ENCODE data around the gene GNAQ.
"Not testable (repeated sequence)": the region's sequence is repeated elsewhere in the genome, so short reads cannot be mapped to it uniquely, and the experiment has no call there.

Gene GNAQ

GRCh38 chr9:77903666-77904285 is 127.8 kb downstream of the GNAQ start:
- DNase-seq (ENCODE audit: low read depth in 2 of 2) = no peak

- no peak for DNase-seq (ENCODE audit: low read depth in 2 of 2)
Observed at GRCh38 chr9:77901771-77902170, 129.8 kb downstream of the GNAQ start.

DNA sequence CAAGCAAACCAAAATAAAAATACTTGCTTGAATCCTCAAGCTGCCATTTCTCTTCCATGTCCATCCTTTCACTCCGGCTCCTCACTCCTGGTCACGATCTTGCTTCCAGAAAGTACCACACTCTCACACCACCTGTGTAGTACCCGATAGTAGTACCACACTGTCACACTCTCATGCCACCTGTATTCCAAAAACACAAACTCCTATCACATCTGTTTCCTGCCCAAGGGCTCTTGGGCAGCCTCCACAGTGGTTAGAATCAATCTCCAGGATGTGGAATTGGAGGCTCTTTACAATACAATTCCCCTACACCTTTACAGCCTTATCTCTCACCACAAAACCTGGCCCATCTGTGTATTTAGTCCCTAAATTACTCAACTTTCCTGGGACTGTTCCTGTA is 130.6 kb downstream of the GNAQ start:
- DNase-seq (ENCODE audit: low read depth in 2 of 2) = no peak

DNA sequence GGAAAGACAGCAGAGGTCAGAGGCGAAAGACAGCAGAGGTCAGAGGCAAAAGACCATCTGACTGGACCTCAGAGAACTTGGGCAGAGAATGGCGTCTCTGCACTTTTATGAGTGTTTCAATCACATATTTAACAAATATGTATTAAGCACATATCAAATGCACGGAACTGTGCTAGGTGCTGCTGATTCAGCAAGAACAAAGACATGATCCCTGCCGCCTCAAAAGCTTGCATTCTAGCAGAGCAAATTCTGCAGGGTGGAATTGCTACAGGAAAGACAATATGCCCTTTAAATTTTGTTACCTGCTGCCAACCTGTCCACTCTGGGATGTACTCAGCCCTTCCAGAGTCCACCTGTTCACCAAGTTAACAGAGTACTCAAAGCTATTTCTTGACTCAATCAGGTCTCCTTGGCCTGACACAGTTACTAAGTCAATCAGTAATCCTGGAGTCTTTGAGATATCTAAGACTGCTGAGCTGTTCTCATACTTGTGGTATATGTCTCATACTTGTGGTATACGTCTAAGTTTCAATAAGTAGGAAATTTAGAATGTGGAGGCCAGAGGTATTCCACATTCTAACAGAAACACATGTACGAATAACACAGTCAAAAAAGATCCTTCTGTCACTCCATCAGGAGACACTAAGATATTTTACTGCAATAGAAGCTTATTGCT is 131.8 kb downstream of the GNAQ start:
- no peak for DNase-seq (ENCODE audit: low read depth in 2 of 2)

- DNase-seq (ENCODE audit: low read depth in 2 of 2) = no peak
Observed at GRCh38 chr9:77898864-77899263, 132.7 kb downstream of the GNAQ start.

DNA sequence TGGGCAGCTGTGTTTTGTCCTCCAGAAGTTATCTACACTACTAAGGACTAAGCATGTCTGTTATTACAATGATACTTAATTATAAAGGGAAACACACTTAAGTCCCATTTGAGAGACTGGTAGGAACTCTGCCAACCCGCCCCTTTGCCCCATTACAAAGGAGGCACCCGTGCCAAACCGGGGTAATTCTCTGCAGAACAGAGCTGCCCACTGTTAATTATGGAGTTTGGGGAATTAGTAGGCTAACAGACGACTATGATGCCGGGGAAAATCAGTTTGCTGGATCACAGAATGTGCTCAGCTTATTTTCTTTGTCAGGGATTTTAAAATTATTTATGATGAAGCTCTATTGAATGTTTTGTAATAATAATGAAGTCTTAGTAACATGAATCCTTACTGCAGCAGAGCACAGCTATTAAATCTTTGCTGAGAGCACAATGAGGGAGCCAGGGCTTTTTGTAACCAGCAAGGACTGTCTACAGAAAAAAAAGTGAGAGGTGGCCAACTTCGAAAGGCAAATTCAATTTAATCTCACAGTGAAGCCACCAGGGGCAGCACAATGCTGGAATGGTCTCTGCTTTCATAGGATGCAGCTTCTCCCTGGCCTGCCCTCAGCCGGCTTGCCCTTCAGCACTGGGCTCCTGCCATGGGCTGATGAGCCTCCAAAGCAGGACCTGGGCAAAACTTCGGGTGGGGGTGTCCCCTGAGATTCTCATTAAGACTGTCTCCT is 134.5 kb downstream of the GNAQ start:
- DNase-seq (ENCODE audit: low read depth in 2 of 2) = no peak

DNA sequence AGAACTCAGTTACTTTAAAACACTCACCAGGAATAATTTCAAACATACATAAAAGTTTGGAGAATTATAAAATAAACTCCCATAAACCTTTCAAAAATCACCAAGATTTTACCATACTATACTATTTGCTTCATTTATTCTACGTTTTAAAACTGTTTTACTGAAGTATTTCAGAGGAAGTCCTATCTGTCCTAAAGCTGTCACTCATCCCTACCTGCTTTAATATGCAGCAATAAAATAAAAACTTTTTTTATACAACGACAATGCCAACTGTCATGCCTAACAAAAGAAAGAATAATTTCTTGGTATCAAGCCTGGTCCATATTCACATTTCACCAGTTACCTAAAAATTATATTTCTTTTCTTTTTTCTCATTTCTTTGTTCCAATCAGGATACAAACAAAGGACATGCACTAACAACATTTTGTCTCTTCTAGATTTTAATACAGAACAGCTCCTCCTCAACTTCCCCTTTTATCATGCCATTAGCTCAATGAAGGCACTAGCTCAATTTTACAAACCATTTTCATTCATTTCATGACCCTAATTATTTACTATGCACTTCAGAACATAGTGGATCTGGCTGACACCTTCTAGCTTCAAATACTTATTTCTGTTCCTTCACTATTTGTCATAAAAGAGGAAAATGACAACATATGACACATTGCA is 135.2 kb downstream of the GNAQ start:
- no peak for DNase-seq (ENCODE audit: low read depth in 2 of 2)

- no peak for DNase-seq (ENCODE audit: low read depth in 2 of 2)
Observed at GRCh38 chr9:77893706-77894105, 137.9 kb downstream of the GNAQ start.

GRCh38 chr9:77892955-77893514 is 138.6 kb downstream of the GNAQ start:
- no peak for DNase-seq (ENCODE audit: low read depth in 2 of 2)

- no peak for DNase-seq (ENCODE audit: low read depth in 2 of 2)
Observed at GRCh38 chr9:77892171-77892570, 139.4 kb downstream of the GNAQ start.

DNA sequence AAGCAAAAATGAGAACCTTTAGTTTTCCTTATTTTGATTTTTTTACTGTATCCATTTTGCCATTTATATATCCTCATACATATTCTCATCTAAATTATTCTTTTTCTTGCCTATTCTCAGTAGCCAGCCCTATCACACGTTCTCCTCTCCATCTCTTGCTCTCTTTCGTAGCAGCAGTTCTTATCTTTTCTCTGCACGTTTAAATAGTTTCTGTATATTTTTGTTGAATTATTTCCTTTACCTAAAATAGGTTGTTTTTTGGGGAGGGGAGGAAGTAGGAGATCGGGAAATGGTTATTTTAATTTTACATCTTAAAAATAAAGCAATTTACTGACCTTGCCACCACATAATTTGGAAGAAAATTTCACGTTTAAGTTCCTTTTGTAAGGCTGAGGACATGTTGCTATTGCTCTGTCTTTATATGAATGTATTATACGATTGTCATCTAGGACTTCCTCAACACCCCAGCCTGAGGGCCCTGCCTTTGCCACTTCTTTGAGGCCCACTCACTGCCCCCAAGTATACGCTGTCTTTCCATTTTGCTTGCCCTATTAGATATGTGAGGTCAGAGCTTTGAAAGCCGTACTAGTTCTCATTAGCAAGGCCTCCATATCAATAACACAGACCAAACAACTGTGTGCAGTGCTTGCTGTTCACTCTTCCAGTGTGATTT is 140.3 kb downstream of the GNAQ start:
- DNase-seq (ENCODE audit: low read depth in 2 of 2) = no peak

- DNase-seq (ENCODE audit: low read depth in 2 of 2) = no peak
Observed at GRCh38 chr9:77887662-77888061, 143.9 kb downstream of the GNAQ start.

- DNase-seq (ENCODE audit: low read depth in 2 of 2) = no peak
Observed at GRCh38 chr9:77885104-77885672, 146.4 kb downstream of the GNAQ start.

DNA sequence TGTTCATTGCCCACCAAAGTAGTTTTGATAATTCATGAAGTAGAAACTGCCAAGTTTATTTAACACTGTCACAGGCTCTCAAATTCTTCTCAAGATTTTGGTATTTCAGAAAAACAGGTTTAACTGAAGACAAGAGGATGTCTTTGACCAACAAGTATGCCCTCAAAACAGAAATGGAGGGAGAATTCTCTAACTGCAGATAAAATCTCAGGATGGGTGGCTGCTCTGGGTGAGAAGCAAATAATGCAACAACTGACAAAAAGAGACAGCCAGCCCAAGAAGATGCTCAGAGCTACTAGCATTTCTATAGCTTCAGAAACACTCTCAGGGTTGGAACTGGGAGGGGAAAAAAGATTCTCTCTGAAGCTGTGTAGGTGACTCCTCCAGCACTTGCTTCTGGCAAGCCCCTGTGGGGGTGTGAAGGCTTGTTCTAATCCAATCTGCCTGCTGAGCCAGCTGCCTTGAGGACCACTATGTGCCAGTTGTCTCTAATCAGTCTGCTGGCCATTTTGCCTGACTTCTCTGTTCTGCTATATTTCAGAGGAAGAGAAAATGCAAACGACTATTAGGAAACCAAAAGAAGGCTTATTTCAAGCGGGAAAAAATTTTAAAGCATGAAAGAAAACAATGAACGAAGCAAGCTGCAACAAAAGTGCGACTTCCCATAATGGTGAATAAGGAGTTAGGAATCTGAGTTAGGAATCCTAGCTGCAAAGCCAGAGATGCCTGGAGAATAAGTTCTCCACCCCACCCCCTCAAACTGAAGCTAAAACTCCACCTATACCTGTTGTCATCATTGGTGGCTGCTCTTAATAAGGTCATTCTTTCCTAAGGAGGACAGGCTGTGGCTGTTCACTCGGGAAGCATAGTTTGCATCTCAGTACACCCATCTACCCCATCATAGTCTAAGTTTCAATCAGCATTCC is 147.5 kb downstream of the GNAQ start:
- DNase-seq (ENCODE audit: low read depth in 2 of 2) = no peak

DNA sequence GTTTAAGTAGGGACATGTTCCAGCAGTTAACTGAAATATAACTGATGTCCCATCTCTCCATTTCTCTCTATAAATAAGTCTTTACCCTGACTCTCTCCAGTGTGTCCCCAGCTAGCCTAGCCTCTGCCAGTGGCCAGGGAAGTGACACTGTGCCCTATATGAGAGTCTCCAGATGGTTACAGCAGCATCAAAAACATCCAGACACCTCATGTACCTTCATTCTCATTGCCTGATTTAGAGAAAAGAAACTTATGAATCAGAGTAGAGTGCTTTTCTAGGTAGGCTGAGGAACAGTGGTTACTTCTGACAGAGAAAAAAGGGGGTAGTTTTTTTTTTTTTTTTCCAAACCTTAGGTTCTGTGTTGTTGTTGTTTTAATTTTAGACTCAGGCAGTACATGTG is 148.5 kb downstream of the GNAQ start:
- DNase-seq (ENCODE audit: low read depth in 2 of 2) = no peak

GRCh38 chr9:77882294-77882693 is 149.3 kb downstream of the GNAQ start:
- DNase-seq (ENCODE audit: low read depth in 2 of 2) = no peak

DNA sequence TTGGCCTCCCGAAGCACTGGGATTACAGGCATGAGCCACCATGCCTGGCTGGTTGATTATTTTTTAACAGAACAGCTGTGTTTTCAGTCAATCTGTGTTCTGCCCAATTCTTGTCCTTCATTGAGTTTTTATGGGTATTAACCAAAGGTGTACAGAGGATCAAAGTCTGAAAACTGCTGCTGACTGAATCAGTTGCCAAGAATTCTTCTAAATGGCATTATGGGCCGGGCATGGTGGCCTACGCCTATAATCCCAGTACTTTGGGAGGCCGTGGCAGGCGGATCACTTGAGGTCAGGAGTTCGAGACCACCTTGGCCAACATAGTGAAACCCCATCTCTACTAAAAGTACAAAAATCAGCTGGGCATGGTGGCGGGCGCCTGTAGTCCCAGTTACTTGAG is 150.0 kb downstream of the GNAQ start:
- DNase-seq (ENCODE audit: low read depth in 2 of 2) = not testable (repeated sequence)

GRCh38 chr9:77881111-77881510 is 150.5 kb downstream of the GNAQ start:
- DNase-seq (ENCODE audit: low read depth in 2 of 2) = no peak

GRCh38 chr9:77879437-77879943 is 152.1 kb downstream of the GNAQ start:
- no peak for DNase-seq (ENCODE audit: low read depth in 2 of 2)

DNA sequence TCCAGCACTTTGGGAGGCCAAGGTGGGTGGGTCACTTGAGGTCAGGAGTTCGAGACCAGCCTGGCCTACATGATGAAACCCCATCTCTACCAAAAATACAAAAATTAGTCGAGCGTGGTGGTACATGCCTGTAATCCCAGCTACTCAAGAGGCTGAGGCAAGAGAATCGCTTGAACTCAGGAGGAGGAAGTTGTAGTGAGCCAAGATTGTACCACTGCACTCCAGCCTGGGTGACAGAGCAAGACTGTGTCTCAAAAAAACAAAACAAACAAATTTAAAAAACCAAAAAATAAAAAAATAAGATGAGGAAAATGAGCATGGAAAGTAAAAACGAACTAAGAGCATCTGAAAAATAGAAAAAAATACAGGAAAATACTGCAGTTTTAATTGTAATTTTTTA is 152.8 kb downstream of the GNAQ start:
- not testable (repeated sequence) for DNase-seq (ENCODE audit: low read depth in 2 of 2)
